GDM1 (cell line): ENCODE data around the gene ZNF787.

ENCODE experiments used
- DNase-seq: peaks from one replicate; lab custom pipeline; 2025; lab: John Stamatoyannopoulos, UW

ZNF787 gene

GRCh38 chr19:56144376-56144775 lies 23.3 kb upstream of the ZNF787 start:
- DNase-seq: peak; percentile 45

- no peak for DNase-seq
Measured at GRCh38 chr19:56142897-56143434, 21.9 kb upstream of the ZNF787 start.

GRCh38 chr19:56142087-56142787 lies 21.1 kb upstream of the ZNF787 start:
- no peak for DNase-seq

GRCh38 chr19:56141417-56141993 lies 20.4 kb upstream of the ZNF787 start:
- no peak for DNase-seq

GRCh38 chr19:56140583-56141416 lies 19.7 kb upstream of the ZNF787 start, which contains the start of gene ZNF444:
Gene ZNF444, plus strand, starts transcription at chr19:56141287. Its CDS starts 5,625 bp downstream, at chr19:56146912.
- DNase-seq: peak; percentile 100

- no peak for DNase-seq
Measured at GRCh38 chr19:56139847-56140582, 18.9 kb upstream of the ZNF787 start.

- no peak for DNase-seq
Measured at GRCh38 chr19:56138069-56138468, 17.0 kb upstream of the ZNF787 start.

- DNase-seq: no peak
Measured at GRCh38 chr19:56137405-56137804, 16.3 kb upstream of the ZNF787 start.

GRCh38 chr19:56136362-56136761 lies 15.3 kb upstream of the ZNF787 start:
- DNase-seq: no peak

- no peak for DNase-seq
Measured at GRCh38 chr19:56134654-56134921, 13.5 kb upstream of the ZNF787 start.

- DNase-seq: peak; percentile 39
Measured at GRCh38 chr19:56133858-56134653, 13.0 kb upstream of the ZNF787 start.

- DNase-seq: no peak
Measured at GRCh38 chr19:56132316-56132822, 11.3 kb upstream of the ZNF787 start.

GRCh38 chr19:56131651-56132050 lies 10.6 kb upstream of the ZNF787 start:
- no peak for DNase-seq

GRCh38 chr19:56130006-56130405 lies 8.9 kb upstream of the ZNF787 start:
- DNase-seq: no peak

GRCh38 chr19:56126983-56127780 lies 6.1 kb upstream of the ZNF787 start:
- DNase-seq: no peak

GRCh38 chr19:56125806-56126590 lies 4.9 kb upstream of the ZNF787 start:
- no peak for DNase-seq

- DNase-seq: no peak
Measured at GRCh38 chr19:56124578-56124977, 3.5 kb upstream of the ZNF787 start.

GRCh38 chr19:56123266-56123891 lies 2.3 kb upstream of the ZNF787 start:
- DNase-seq: no peak
